ACC112 (cell line): ENCODE results near the gene TRPM1.

Source experiments
- H2AFZ ChIP-seq: fragments of 200-600 bp; sonication (generic); one replicate; pipeline ENCODE4 v1.6.0; 2017; ENCODE audit warnings: antibody characterized with exemption, low read length; ENCODE audit not compliant: unreplicated experiment
- H3K27ac ChIP-seq: fragments of 200-600 bp; sonication (generic); 2 replicates; pipeline ENCODE4 v1.5.1; 2014; ENCODE audit warnings: low read depth, mild to moderate bottlenecking, antibody characterized with exemption, low read length, moderate library complexity
- H3K27me3 ChIP-seq: fragments of 200-600 bp; sonication (generic); 2 replicates; pipeline ENCODE4 v1.6.1; 2014; ENCODE audit warnings: mild to moderate bottlenecking, antibody characterized with exemption, low read length, moderate library complexity, mixed read lengths; ENCODE audit not compliant: insufficient read depth
- H3K36me3 ChIP-seq: fragments of 200-600 bp; sonication (generic); 2 replicates; pipeline ENCODE4 v1.6.1; 2016; ENCODE audit warnings: mild to moderate bottlenecking, antibody characterized with exemption, low read length, moderate library complexity, mixed read lengths; ENCODE audit not compliant: insufficient read depth
- H3K4me1 ChIP-seq: fragments of 200-600 bp; sonication (generic); one replicate; pipeline ENCODE4 v1.6.1; 2016; ENCODE audit warnings: low read length, mixed read lengths; ENCODE audit not compliant: insufficient read depth, unreplicated experiment, control insufficient read depth
- H3K4me3 ChIP-seq: fragments of 200-600 bp; sonication (generic); 2 replicates; pipeline ENCODE4 v1.5.1; 2014; ENCODE audit warnings: mild to moderate bottlenecking, low read depth, low read length
- H3K79me2 ChIP-seq: fragments of 200-600 bp; sonication (generic); one replicate; pipeline ENCODE4 v1.6.0; 2016; ENCODE audit warnings: low read length; ENCODE audit not compliant: control insufficient read depth, unreplicated experiment, insufficient read depth

The TRPM1 gene

GRCh38 chr15:31034152-31034551 lies 67.4 kb downstream of the TRPM1 start:
- no peak overlapping the region for H3K27ac ChIP-seq
- no peaks in the 10 kb centered on the region for H3K27me3 ChIP-seq
- H3K4me1 ChIP-seq = peaks cover 29% of the 10 kb centered on the region
- H3K79me2 ChIP-seq = no peaks in the 10 kb centered on the region
- H3K4me3 ChIP-seq = no peak overlapping the region
- no peaks in the 10 kb centered on the region for H3K36me3 ChIP-seq
- peak overlapping the region; percentile 55 for H2AFZ ChIP-seq

GRCh38 chr15:31032961-31033371 lies 68.6 kb downstream of the TRPM1 start:
- peak overlapping the region; percentile 34 for H3K27ac ChIP-seq
- peak overlapping the region; percentile 53 for H2AFZ ChIP-seq
- H3K4me3 ChIP-seq = no peak overlapping the region

GRCh38 chr15:31031471-31032067 lies 70.0 kb downstream of the TRPM1 start:
- Histone ChIP-seq H3K4me3 (no peak overlapping the region; the same call in 1 of the 2 replicates), H3K4me1 (peaks cover 29% of the 10 kb centered on the region), H3K27me3 (no peaks in the 10 kb centered on the region), H2AFZ (peak overlapping the region; percentile 95), H3K36me3 (no peaks in the 10 kb centered on the region), H3K79me2 (no peaks in the 10 kb centered on the region), H3K27ac (no peak overlapping the region)

More at GRCh38 chr15:31032961-31033371, 68.6 kb downstream of the TRPM1 start:
- H3K27me3 ChIP-seq = no peaks in the 10 kb centered on the region
- no peaks in the 10 kb centered on the region for H3K36me3 ChIP-seq
- peaks cover 29% of the 10 kb centered on the region for H3K4me1 ChIP-seq
- no peaks in the 10 kb centered on the region for H3K79me2 ChIP-seq

DNA sequence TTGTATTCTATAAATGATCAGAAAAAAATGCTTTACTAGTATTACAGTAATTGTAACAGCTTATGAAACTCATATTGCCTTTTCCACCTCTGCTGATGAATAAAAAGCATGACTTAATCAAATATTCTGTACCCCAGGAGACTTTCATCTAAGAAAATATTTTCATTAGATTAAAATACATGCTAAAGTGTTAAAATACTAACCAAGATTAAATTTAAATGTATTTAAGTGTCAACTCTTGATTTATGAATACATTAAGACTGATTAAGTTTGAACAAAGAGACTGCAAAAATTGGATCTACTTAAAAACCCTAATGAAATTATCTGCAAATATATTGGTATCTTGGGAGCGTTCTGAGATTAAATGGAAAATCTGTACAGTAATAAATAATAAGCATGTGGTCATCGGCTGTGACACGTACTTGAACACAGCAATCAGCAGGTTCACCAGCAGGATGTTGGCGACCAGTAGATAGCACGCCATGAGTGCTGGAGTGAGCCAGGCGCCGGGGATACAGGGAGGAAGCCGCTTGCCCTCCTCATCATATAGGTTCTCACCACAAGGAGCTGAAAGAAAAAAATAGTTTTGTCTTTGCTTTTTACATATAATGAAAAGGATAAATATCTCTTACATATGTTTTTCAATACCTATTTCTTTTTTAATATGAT lies 73.5 kb downstream of the TRPM1 start:
- Histone ChIP-seq H3K79me2 (no peaks in the 10 kb centered on the region), H3K27me3 (no peaks in the 10 kb centered on the region), H3K4me3 (no peak overlapping the region), H3K36me3 (no peaks in the 10 kb centered on the region), H2AFZ (no peak overlapping the region), H3K4me1 (peaks cover 39% of the 10 kb centered on the region), H3K27ac (no peak overlapping the region)

- no peak overlapping the region for H3K27ac ChIP-seq
- no peaks in the 10 kb centered on the region for H3K36me3 ChIP-seq
- no peak overlapping the region for H3K4me3 ChIP-seq
- H3K4me1 ChIP-seq = peaks cover 25% of the 10 kb centered on the region
- no peaks in the 10 kb centered on the region for H3K27me3 ChIP-seq
- no peak overlapping the region for H2AFZ ChIP-seq
- H3K79me2 ChIP-seq = no peaks in the 10 kb centered on the region
Measured at GRCh38 chr15:31025996-31026395, 75.5 kb downstream of the TRPM1 start.

GRCh38 chr15:31024979-31025378 lies 76.5 kb downstream of the TRPM1 start:
- Histone ChIP-seq H3K27me3 (no peaks in the 10 kb centered on the region), H3K4me1 (peaks cover 25% of the 10 kb centered on the region), H3K79me2 (no peaks in the 10 kb centered on the region), H3K4me3 (peak overlapping the region; percentile 43), H3K27ac (peak overlapping the region; percentile 64), H2AFZ (peak overlapping the region; percentile 73), H3K36me3 (no peaks in the 10 kb centered on the region)

GRCh38 chr15:31024330-31024729 lies 77.2 kb downstream of the TRPM1 start:
- peak overlapping the region; percentile 64 for H3K27ac ChIP-seq
- H3K36me3 ChIP-seq = no peaks in the 10 kb centered on the region
- peak overlapping the region; percentile 79 for H2AFZ ChIP-seq
- no peaks in the 10 kb centered on the region for H3K79me2 ChIP-seq
- peak overlapping the region; percentile 43 for H3K4me3 ChIP-seq
- no peaks in the 10 kb centered on the region for H3K27me3 ChIP-seq
- H3K4me1 ChIP-seq = peaks cover 25% of the 10 kb centered on the region

GRCh38 chr15:31023841-31024240 lies 77.7 kb downstream of the TRPM1 start:
- Histone ChIP-seq H3K79me2 (no peaks in the 10 kb centered on the region), H3K36me3 (no peaks in the 10 kb centered on the region), H3K4me1 (peaks cover 25% of the 10 kb centered on the region), H2AFZ (peak overlapping the region; percentile 10), H3K27ac (peak overlapping the region; percentile 64), H3K4me3 (no peak overlapping the region), H3K27me3 (no peaks in the 10 kb centered on the region)

DNA sequence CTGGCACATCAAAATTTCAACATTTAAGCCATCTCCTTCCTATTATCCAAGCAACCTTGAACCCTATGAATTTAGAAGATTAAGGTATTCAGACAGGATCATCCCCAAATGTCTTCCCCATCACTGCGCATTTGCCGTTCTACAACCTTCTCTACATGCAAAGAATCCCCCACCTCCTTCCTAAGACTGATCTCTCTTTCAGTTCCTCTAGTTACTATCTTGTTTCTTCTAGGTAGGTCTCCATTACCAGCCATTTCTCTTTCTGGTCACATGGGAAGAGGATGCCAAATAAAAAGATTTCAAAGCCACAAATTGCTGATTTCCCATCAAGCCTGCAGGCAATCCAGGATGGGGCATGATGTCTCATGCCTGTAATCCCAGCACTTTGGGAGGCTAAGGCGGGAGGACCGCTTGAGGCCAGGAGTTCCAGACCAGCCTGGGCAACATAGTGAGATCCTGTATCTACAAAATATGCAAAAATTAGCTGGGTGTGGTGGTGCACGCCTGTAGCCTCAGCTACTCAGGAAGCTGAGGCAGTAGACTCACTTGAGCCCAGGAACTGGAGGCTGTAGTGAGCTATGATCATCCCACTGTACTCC lies 80.4 kb downstream of the TRPM1 start:
- Histone ChIP-seq H3K4me1 (peaks cover 31% of the 10 kb centered on the region), H3K36me3 (no peaks in the 10 kb centered on the region), H3K79me2 (no peaks in the 10 kb centered on the region), H3K27me3 (no peaks in the 10 kb centered on the region), H3K27ac (no peak overlapping the region), H2AFZ (no peak overlapping the region), H3K4me3 (no peak overlapping the region)

GRCh38 chr15:31020542-31020941 lies 81.0 kb downstream of the TRPM1 start:
- Histone ChIP-seq H3K27me3 (no peaks in the 10 kb centered on the region), H3K79me2 (no peaks in the 10 kb centered on the region), H3K27ac (no peak overlapping the region), H2AFZ (no peak overlapping the region), H3K4me1 (peaks cover 31% of the 10 kb centered on the region), H3K36me3 (no peaks in the 10 kb centered on the region), H3K4me3 (no peak overlapping the region)

DNA sequence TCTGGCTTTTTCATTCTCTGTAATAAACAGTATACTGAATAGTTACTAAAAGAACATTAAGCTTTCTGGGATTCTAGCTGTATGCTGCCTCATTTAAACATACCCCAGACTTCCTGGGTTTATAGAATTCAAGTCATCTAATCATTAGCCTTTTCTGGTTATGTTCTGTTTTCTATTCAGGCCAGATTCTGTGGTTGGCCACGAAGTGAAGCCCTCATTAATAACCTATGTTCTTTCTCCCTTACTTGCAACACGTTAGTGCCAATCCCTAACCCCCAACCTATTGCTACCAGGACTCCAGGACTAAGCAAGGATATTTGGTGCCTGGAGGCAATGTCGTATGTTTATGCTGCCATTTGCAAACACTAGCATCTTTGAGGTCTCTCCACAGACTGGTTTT lies 81.5 kb downstream of the TRPM1 start:
- Histone ChIP-seq H3K27ac (no peak overlapping the region), H3K36me3 (no peaks in the 10 kb centered on the region), H3K27me3 (no peaks in the 10 kb centered on the region), H3K4me3 (no peak overlapping the region), H3K79me2 (no peaks in the 10 kb centered on the region), H3K4me1 (peaks cover 28% of the 10 kb centered on the region), H2AFZ (no peak overlapping the region)
